NOMO-1 treated with DMSO at 0.1 percent for 48 hours (cell line): ENCODE data around the gene TRANK1.
A peak's percentile ranks its signal among the peaks of the same experiment; 100 is the strongest.
"Not testable (repeated sequence)": the region's sequence is repeated elsewhere in the genome, so short reads cannot be mapped to it uniquely, and the experiment has no call there.

Experiments used
- DNase-seq: peaks from one replicate; lab custom pipeline; 2025; ENCODE audit not compliant: unreplicated experiment; lab: John Stamatoyannopoulos, UW

TRANK1 gene

DNA sequence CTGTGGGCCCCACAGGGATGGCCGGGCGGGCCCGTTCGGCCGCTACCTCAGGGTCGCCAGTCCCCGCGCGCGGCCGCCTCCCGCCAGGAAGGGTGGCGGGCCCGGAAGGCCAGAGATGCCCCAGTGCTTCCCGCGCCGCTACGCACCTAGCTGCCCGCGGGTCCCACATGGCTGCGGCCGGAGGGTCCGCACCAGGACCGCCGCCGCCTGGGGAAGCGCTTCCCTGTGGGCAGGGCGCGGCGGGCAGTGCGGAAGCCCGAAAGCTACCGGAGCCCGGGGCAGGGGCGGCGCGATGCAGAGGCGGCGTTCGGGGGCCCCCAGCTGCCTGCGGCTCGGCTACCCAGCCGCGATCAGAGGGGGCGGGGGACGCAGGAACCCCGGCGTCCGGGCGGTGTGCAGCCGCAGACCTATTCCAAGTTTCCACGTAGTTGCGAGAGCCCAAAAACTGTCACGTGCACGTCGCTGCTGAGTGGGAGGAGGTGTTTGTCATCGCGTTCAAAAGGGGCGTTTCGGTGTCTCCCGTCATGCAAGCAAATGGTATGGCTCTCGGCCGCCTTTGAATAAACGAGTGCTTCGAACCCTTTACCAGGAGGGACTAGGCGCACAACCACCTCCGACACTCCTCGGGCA is at the start of gene TRANK1:
Gene TRANK1, minus strand, starts transcription at position 414 of the 630 bp plus-strand sequence. Its CDS starts 245 bp downstream, at position 169.
- DNase-seq: peak; percentile 57

DNA sequence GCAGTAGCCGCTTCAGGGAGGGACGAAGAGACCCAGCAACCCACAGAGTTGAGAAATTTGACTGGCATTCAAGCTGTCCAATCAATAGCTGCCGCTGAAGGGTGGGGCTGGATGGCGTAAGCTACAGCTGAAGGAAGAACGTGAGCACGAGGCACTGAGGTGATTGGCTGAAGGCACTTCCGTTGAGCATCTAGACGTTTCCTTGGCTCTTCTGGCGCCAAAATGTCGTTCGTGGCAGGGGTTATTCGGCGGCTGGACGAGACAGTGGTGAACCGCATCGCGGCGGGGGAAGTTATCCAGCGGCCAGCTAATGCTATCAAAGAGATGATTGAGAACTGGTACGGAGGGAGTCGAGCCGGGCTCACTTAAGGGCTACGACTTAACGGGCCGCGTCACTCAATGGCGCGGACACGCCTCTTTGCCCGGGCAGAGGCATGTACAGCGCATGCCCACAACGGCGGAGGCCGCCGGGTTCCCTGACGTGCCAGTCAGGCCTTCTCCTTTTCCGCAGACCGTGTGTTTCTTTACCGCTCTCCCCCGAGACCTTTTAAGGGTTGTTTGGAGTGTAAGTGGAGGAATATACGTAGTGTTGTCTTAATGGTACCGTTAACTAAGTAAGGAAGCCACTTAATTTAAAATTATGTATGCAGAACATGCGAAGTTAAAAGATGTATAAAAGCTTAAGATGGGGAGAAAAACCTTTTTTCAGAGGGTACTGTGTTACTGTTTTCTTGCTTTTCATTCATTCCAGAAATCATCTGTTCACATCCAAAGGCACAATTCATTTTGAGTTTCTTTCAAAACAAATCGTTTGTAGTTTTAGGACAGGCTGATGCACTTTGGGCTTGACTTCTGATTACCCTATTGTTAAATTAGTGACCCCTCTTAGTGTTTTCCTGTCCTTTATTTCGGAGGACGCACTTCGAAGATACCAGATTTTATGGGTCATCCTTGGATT is 48.8 kb upstream of the TRANK1 start, which contains the start of gene MLH1:
Gene MLH1, plus strand, starts transcription at position 193 of the 958 bp plus-strand sequence. Its CDS starts 30 bp downstream, at position 223.
- DNase-seq: no peak

DNA sequence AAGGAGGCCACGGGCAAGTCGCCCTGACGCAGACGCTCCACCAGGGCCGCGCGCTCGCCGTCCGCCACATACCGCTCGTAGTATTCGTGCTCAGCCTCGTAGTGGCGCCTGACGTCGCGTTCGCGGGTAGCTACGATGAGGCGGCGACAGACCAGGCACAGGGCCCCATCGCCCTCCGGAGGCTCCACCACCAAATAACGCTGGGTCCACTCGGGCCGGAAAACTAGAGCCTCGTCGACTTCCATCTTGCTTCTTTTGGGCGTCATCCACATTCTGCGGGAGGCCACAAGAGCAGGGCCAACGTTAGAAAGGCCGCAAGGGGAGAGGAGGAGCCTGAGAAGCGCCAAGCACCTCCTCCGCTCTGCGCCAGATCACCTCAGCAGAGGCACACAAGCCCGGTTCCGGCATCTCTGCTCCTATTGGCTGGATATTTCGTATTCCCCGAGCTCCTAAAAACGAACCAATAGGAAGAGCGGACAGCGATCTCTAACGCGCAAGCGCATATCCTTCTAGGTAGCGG is 48.0 kb upstream of the TRANK1 start, which contains the start of gene EPM2AIP1:
Gene EPM2AIP1, minus strand, starts transcription at position 326 of the 520 bp plus-strand sequence. Its CDS starts 54 bp downstream, at position 272.
- no peak for DNase-seq

DNA sequence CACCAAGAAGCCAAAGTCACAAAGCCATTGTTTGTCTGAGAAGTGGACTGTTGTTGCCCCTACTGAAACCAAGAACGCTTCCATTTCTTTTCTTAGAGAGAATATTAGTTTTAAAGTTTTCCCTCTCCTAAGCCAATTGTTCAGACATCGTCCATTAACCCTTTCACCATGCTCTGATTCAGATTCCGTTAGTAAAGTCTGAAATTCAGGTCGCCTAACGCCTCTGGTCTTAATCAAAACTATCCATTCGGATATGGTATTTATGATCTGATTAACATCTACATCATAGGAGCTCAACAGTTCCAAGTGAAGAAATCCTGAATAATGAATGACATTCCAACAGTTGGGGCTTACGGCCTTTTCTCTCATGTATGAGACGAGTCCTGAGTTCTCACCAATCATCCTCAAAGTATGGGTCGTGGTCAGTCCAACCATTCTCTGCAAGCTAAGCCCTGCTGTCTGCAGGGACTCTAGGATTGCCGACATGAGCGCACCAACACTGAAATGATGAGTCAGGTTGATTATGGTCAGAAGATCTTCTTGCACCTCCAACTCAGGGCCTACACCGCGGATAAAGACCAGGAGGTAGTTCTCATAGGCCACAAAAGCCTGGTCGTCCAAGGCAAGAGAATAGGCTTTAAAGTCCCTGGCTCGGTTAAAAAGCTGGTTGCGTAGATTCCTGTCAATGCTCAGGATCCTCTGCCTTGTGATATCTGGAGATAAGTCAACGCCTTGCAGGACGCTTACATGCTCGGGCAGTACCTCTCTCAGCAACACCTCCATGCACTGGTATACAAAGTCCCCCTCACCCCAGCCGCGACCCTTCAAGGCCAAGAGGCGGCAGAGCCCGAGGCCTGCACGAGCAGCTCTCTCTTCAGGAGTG is 47.3 kb upstream of the TRANK1 start:
- DNase-seq: no peak

DNA sequence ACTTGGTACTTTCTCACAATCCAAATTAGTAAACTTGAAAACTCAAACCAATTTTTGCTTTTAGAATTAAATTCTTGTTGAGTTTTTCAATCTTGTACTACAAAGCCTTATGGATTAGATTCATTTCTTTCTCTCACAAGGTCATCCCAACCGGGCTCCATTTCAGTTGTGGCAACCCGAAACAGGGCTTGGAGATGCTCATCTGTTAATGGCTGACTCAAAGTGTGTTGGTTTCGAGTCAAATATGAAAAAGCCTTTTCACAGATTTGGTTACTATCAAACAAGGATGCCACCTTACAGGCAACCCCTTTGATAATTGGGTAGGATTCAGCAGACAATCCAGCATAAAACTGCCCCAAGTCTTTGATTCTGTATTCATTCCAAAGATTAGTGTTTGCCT is 46.3 kb upstream of the TRANK1 start:
- no peak for DNase-seq

DNA sequence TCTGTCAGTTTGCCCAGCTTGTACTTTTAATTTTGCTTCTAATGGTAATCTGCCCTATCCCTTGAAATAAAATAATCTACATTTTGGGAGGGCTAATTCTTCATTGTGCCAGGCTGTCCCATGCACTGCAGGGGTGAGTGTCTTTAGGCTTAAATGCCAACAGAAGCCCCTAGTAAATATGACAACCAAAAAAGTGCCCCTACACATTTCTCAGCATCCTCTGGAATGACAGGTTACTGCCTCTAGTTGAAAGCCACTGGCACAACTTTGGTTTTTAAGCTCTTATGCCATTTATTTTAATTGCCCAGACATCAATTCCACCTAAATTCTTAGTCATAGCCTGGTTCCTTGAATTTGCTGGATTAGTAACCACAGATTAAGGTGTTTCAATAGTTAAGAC is 44.7 kb upstream of the TRANK1 start:
- DNase-seq: no peak

DNA sequence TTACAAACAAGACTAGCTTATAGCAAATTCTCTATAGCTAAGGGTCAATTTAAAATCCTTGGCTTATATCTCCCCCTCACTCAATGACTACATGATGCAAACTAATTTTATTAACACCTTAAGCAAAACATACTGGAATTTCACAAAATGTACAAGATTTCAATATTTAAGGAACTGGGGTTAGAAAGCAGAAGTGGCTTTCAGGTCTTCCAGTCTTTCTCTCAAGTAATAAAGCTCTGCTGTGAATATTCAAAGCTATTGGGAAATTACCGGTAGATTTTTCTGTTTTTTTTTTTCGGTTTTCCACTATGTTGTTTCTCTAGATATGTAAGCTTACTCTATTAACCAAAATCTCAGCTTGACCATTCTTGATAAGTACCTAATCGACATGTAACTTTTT is 44.2 kb upstream of the TRANK1 start:
- DNase-seq: no peak

DNA sequence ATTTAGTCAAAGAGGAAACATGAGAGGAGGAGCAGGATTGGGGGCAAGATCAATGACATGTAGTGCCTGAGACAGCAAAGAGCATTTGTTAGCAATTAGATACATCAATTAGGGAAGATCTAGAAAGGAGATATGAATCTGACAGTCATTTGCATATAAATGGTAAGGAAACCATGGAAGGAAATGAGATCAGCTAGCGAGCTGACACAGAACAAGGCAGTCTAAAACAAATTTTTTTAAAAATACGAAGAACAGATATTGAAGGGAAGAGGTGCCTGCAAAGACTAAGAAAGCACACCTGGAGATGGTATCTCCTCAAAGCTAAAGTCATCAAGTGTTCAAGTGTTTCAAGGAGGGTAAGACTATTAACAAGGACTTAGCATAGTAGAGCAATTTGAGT is 43.5 kb upstream of the TRANK1 start:
- DNase-seq: no peak

DNA sequence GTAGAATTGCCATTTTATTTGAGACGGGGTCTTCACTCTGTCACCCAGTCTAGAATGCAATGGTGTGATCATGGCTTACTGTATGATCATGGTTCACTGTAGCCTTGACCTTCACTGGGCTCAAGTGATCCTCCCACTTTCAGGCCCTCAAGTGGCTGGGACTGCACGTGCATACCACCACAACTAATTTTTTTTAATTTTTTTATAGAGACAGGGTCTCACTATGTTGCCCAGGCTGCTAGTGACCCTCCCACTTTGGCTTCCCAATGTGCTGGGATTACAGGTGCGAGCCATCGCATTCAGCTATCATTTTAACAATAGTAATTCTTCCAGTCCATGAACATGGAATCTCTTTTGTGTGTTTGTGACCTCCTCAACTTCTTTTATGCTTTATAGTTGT is 36.2 kb upstream of the TRANK1 start:
- no peak for DNase-seq

DNA sequence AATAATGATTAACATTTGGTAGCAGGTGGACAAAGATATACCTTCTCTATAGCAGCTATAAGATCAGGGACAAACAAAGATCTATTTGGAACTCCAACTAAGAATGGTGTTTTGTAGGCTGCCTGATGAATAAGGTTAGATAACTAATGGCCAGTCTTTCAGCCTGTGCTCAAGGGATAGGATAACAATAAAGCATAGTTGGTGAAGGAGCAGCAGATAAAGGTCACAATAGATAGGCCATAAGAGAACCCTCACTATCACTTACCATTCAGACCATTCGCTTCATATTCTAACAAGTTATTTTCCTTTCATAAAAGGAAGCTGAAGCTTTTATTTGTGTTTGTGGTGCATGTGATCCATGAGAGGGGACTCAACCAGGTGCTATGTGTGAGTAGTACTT is 28.3 kb upstream of the TRANK1 start:
- no peak for DNase-seq

DNA sequence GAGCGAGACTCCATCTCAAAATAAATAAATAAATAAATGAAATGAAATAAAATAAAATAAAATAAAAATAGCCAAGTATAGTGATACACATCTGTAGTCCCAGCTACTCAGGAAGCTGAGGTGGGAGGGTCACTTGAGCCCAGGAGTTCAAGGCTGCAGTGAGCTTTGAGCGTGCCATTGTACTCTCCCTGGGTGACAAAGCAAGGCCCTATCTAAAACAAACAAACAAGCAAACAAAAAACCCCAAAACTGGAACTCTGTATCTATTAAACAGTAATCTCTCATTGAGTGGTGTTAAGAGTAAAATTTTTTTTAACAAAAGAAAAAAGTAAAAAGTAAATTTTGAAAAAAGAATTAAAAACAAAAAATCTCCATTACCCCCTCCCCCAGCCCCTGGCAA is 27.3 kb upstream of the TRANK1 start:
- no peak for DNase-seq

DNA sequence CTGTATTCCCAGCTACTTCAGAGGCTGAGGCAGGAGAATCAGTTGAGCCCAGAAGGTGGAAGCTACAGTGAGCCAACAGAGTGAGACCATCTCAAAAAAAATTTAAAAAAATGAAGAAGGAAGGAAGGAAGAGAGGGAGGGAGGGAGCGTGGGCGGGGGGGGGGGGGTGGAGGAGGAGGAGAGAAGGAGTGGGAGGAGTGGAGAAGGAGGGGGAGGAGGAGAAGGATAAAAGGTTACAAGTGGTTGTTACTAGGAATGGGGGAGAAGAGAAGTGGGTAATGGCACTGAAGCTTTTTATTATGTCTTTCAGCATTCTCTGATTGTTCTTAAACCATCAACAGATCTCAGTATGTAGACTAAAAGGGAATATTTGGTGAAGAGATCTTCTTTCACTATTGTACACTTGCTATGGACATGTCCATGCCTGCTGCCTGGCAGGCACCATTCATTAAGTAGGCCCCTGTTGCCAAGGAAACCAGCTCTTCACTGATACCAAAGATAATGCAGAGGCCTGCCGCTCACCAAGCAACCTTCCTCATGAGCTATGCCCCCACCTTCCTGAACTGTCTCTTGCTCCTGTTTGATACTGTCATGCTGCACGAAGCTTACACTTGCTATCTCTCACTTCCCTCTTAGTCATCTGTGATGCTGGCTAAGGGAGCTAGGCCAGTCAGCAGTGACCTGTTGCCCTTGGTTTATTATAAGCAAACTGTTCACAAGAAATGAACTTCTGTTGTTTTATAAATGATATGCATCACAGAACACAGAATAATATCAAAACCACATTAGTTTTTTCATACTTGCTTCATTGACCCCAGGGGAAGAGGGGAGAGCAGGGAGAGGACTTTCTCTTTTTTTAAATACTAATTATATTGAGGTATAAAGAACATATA is 24.9 kb upstream of the TRANK1 start:
- DNase-seq: peak; percentile 88

DNA sequence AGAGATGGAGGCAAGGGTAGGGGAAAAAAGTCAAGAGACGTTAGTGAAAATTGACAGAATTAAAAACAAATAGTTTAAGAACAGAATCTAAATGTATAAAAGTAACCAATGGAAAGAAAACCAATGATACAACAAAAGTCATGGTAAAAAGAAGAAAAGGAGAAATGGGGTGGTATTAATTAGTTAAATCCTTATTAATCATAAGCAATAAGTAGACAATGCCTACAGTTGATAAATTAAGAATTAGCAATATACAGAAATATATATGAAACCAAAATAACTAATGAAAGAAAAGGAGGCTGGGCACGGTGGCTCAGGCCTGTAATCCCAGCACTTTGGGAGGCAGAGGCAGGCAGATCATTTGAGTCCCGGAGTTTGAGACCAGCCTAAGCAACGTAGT is 24.2 kb upstream of the TRANK1 start:
- no peak for DNase-seq

DNA sequence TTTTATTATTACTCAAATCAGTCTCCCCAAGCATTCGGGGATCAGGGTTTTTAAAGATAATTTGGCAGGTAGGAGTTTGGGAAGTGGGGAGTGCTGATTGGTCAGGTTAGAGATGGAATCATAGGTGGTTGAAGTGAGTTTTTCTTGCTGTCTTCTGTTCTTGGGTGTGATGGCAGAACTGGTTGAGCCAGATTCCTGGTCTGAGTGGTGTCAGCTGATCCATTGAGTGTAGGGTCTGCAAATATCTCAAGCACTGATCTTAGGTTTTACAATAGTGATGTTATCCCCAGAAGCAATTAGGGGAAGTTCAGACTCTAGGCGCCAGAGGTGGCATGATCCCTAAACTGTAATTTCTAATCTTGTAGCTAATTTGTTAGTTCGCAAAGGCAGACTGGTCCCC is 20.6 kb upstream of the TRANK1 start:
- DNase-seq: no peak

DNA sequence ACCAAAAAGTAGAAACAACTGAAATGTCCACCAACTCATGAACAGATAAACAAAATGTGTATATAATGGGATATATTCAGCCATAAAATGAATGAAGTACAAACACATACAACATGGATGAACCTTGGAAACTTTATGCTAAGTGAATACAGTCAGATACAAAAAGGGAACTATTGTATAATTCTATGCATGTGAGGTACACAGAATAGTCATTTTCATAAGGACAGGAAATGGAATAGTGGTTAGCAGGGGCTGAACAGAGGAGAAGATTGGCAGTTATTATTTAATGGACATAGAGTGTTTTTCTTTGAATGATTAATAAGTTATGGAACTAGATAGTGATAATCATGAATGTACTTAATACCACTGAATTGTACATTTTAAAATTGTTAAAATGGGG is 20.0 kb upstream of the TRANK1 start:
- DNase-seq: no peak

DNA sequence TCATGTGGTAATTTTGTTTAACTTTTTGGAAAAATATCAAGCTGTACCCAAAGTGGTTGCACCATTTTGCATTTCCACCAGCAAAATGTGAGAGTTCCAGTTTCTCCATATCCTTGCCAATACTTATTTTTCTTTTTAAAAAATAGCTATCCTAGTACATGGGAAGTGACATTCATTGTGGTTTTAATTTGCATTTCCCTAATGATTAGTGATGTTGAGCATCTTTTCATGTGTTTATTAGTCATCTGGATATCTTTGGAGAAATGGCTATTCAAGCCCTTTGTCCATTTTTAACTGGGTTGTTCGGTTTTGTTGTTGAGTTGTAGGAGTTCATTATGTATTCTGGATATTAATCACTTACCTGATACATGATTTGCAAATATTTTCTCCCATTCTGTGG is 19.5 kb upstream of the TRANK1 start:
- DNase-seq: no peak

DNA sequence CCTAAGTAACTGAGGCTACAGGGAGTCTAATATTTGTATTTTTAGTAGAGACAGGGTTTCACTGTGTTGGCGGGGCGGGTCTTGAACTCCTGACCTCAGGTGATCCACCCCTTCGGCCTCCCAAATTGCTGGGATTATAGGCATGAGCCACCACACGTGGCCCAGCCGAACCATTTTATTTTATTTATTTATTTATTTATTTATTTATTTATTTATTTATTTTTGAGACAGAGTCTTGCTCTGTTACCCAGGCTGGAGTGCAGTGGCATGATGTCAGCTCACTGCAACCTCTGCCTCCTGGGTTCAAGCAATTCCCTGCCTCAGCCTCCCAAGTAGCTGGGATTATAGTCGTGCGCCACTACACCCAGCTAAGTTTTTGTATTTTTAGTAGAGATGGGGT is 18.2 kb upstream of the TRANK1 start:
- not testable (repeated sequence) for DNase-seq

DNA sequence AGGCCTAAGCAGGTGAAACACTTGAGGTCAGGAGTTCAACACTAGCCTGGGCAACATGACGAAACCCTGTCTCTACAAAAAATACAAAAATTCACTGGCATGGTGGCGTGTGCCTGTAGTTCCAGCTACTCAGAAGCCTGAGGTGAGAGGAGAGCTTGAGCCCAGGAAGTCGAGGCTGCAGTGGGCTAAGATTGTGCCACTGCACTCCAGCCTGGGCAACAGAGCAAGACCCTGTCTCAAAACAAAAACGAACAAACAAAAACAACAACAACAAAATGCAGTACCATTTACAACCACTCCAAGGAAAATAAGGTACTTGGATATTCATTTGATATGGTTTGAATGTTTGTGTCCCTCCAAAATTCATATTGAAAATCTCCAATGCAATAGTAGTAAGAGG is 15.6 kb upstream of the TRANK1 start:
- no peak for DNase-seq

DNA sequence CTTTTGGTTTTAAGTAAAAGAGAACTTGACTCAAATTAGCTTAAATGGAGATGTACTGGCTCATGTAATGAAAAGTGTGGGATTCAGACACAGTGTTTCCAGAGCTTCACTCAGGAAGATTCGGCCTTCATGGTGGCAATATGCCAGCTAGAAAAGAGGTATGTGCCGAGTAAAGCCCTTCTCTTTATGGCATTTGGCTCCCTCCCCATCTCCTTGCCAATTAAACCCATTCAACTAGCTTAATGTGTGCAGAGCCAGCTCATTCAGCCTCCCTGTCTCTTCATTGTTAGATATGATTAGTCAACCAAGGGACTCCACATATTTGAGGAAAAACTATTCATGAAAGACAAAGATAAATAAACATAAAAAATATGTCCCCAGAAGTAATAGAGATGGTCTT is 15.0 kb upstream of the TRANK1 start:
- DNase-seq: no peak
